Measurements from ENCODE around the gene GFM2.
"Not testable (repeated sequence)": the region's sequence is repeated elsewhere in the genome, so short reads cannot be mapped to it uniquely, and the experiment has no call there.

DNA sequence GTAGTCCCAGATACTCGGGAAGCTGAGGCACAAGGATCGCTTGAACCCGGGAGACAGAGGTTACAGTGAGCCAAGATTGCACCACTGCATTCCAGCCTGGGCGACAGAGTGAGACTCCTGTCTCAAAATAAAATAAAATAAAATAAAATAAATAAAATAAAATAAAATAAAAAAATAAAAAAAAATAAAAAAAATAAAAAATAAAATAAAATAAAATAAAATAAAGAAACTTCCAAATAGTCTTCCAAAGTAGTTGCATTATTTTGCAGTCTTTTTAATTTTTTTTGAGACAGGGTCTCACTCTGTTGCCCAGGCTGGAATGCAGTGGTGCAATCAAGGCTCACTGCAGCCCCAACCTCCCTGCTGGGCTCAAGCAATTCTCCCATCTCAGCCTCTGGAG is 18.2 kb downstream of the GFM2 start:
- TF ChIP-seq, protein P1, sequence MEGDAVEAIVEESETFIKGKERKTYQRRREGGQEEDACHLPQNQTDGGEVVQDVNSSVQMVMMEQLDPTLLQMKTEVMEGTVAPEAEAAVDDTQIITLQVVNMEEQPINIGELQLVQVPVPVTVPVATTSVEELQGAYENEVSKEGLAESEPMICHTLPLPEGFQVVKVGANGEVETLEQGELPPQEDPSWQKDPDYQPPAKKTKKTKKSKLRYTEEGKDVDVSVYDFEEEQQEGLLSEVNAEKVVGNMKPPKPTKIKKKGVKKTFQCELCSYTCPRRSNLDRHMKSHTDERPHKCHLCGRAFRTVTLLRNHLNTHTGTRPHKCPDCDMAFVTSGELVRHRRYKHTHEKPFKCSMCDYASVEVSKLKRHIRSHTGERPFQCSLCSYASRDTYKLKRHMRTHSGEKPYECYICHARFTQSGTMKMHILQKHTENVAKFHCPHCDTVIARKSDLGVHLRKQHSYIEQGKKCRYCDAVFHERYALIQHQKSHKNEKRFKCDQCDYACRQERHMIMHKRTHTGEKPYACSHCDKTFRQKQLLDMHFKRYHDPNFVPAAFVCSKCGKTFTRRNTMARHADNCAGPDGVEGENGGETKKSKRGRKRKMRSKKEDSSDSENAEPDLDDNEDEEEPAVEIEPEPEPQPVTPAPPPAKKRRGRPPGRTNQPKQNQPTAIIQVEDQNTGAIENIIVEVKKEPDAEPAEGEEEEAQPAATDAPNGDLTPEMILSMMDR (IDR thresholded peaks at IDR 0.05; ENCODE audit: low read depth, low read length), result not testable (repeated sequence)
- not testable (repeated sequence) for TF ChIP-seq EZH2phosphoT487 (IDR thresholded peaks at IDR 0.05; ENCODE audit: low read depth)

All from OCI-LY3 (cell line).